HK-2 (cell line): ENCODE results near the gene UNKL.
"Not testable (repeated sequence)": the region's sequence is repeated elsewhere in the genome, so short reads cannot be mapped to it uniquely, and the experiment has no call there.

Experiments
- DNase-seq: peaks from one replicate; pipeline ENCODE4 v3.0.0-alpha.2; 2018; ENCODE audit not compliant: unreplicated experiment

UNKL gene

DNA sequence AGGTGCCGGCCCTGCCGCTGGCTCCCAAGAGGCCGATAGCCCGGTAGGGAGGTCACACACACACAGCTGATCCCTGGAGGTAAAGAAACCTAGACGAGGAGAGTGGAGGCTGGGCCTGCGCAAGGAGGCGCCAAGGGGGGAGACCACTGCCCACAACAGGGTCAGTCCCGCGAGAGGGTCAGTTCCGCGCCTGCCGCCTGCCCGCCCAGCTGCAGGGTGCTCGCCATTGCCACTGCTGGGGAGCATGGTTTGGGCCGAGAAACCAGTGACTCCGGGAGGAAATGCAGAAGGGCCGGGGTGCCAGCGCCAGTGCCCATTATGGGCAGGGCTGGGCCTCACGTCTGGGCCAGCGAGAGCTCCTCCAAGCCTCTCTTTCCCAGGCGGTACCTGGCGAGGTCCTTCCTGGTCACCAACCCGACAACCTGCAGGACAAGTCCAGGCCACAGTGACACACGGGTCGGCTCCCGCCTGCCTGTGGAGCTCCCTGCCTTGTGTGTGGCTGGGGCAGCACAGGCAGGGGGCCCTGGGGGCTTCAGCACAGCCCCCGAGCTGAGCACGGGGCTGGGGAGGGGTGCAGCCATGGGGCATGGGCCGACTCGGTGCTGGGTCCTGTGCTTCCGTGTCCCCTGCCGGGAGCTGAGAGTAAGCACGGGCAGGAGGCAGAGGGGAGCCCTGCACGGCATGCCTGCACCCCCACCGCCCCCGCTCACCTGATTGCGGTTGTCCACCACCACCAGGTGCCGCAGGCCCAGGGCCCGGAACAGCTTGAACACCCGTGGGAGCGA is 32.0 kb upstream of the UNKL start:
- DNase-seq: no peak

DNA sequence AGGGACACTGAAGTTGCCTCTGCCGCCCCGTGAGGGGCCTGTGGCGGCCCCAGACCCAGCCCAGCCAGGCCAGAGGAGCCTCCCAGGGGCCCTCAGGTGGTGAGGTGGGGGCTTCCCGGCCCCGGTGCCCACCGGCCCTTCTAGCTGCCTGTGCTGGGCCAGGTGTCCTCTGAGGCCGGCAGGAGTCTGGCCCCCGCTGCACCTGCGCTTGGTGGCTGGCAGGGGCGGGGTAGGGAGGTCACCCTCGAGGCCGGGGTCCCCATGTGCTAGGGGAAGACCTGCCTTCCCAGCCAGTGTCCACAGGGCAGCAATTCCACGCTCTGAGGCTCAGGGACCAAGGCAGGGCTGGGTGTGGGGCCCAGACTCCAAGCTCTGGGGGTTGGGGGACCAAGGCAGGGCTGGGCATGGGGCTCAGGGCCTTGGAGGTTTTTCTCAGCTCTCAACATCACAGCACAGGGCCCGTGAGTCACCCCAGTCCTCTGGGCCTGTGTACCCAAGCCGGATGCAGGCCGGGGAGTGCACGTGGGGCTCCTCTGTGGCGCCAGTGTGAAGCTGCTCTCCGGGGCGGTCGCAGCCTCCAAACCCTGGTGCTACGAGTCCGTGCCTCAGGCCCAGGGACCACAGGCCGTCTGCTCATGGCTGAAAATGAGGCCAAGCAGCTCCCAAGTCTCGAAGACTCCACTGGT is 31.2 kb upstream of the UNKL start:
- DNase-seq: no peak

DNA sequence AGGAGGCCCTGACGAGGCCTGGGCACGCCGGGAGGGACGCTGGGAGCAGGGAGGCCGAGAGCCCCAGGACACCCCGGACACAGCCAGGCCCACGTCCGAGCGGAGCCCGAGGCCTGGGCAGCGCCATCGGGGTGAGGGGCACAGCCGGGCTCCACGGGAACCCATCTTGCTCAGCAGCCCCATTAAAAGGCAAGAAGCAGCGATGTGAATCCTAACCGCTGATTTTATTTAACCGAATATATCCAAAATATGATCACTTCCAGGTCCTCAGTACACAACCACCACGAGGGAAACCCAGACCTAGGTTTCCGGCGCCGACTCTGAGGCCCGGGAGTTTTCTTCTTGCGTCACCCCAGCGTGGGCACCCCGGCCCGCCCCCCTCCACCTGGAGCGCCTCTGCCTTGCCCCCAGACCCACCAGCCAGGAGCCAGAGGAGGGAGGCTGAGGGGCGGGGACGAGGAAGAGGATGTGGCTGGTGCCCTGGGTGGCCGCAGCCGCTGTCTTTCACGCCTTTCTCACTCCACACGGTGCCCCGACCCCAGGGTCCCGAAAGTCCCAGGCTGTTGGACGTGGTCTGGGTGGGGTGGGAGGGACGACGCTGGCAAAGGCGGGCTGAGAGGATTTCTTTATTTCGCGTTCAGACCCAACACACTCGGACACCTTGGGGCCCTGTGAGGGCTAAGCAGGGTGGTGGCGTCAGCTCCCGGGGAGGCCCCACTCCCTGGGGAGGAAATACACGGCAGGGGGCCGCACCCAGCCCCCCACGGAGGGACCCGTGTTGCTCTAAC is 30.4 kb upstream of the UNKL start:
- DNase-seq: no peak

DNA sequence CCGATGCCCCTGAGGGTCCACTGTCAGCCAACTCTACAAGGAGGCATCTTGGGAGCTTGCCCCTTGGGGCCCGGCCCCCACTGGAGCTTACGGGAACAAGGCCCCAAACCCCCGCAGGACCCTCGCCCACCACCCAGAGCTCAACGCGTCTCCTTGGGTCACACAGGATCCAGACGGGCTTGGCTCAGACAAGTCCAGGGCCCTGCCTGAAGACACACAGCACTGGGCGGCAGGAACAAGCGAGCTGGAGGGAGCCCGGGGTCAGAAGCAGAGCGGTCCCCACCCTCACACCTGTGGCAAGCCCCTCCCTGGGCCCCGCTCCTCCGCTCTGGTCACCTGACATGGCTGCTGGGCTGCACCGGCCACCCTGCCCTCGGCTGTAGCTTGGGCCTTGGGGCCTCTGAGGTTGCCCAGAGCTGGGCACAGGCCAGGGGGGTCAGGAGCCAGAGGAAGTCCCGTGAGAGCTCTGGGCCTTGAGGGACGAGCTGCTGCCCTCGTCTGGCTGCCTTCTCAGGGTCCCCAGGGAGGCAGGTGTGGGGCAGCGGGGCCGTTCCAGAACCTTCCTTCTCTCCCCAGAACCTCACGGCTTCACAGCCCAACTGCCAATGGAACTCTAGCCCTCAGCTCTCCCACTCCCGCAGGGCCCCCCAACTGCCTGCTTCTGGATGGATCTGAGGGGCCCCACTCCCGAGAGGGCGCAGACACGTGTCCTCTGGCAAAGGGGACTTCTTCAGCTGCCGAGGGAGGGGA is 29.7 kb upstream of the UNKL start, which contains the start of gene CCDC154:
CCDC154 (minus strand) TSS at position 577 of the 750 bp plus-strand sequence; CDS start at position 343, 234 bp downstream.
- no peak for DNase-seq

DNA sequence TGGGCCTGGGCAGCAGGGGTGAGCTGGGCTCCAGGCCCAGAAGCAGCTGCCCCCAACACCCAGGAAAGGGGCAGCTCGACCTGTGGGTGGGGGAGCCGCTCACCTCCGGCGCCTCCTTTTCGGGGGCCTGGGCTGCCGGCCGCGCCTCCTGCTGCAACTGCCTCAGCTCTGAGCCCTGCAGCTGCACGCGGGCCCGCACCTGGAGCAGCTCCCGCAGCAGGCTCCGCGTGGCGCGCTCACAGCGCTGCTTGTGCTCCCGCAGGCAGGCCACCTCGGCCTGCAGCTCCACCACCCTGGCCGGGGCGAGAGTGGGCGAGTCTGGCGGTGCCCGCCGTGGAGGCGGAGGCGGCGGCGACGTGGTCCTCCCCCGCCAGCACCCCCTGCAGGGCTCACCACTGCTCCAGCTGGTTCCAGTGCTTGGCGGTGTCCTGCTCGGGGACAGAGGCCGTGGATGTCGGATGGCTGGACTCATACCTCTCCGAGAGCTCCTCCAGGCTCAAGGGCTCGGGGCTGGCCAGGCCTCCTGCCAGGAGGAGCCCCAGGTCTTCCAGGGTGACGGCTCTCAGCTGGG is 29.0 kb upstream of the UNKL start:
- DNase-seq: no peak

DNA sequence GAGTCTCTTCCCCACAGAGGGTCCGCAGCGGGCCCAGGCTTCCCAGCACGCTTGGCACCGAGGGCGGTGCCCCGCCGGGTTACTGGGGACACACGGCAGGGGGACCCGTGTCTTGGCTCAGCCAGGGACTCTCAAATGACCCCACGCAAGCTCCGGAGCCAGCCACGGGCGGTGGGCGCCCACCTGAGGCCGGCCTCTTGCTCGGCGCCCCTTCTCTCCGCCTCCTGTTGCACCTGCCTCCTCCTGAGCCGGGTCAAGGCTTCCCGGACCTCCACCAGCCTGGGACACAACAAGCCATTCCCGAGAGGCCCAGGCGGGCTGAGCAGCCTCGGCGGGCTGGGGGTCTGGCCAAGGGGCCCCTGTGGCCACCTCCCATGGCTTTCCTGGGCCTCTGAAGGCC is 28.2 kb upstream of the UNKL start:
- DNase-seq: no peak

DNA sequence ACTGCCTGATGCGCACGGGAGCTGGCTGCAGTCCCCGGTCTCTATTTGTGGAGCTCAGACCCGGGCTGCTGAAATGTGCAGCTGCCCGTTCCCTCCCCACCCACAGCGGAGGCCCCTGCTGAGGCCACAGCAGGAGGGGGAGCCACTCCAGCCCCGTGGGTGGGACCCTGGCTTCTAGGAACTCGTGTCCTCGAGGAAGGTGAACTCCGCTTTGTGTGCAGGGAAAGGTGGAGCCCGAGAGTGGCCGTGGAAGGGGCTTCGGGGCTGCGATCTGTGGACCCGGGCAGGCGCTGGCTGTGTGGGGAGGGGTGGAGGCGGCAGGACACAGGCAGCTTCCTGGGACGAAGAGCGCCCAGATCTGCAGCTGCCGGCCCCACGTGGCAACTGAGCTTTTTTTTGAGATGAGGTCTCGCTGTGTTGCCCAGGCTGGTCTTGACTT is 26.9 kb upstream of the UNKL start:
- no peak for DNase-seq

DNA sequence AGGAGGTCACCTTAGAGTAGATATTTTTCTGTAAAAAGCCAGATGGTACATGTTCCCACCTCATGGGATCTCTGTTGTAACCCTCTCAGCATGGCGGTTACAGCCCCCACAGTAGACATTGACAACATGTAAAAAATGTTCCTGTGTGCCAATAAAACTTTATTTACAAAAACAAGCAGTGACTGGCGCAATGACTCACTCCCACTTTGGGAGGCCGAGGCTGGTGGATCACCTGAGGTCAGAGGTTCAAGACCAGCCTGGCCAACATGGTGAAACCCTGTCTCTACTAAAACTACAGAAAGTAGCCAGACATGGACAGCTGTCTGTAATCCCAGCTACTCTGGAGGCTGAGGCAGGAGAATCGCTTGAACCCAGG is 25.2 kb upstream of the UNKL start:
- DNase-seq: not testable (repeated sequence)

DNA sequence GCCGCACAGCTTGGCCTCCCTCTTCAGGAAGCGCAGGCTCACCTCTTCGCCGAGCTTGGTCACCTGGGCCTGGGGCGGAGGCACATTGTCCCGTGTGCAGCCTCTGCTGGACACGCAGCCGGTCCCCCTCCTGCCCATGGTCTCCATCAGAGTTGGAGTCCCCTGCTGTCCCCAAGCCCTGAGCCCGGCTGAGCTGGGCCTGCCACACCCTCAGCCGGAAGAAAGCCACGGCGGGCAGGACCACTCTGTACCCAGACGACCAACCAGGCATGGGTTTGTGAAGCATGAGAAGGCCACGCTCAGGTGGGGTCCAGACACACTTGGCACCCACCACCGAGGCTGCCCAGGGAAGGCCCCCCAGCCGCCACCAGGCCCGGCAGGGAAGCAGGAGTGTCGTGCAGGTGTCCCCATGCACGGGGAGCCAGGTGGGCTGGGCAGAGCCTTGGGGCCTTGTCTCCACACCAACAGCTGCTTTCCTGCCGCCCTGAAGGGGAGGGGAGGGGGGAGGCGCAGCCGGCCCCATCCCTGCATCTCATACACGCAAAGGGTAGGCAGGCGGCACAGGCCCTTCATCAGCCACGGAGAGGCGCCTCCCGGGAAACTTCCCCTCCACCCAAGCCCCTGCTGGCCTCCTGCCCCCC is 24.7 kb upstream of the UNKL start:
- no peak for DNase-seq

DNA sequence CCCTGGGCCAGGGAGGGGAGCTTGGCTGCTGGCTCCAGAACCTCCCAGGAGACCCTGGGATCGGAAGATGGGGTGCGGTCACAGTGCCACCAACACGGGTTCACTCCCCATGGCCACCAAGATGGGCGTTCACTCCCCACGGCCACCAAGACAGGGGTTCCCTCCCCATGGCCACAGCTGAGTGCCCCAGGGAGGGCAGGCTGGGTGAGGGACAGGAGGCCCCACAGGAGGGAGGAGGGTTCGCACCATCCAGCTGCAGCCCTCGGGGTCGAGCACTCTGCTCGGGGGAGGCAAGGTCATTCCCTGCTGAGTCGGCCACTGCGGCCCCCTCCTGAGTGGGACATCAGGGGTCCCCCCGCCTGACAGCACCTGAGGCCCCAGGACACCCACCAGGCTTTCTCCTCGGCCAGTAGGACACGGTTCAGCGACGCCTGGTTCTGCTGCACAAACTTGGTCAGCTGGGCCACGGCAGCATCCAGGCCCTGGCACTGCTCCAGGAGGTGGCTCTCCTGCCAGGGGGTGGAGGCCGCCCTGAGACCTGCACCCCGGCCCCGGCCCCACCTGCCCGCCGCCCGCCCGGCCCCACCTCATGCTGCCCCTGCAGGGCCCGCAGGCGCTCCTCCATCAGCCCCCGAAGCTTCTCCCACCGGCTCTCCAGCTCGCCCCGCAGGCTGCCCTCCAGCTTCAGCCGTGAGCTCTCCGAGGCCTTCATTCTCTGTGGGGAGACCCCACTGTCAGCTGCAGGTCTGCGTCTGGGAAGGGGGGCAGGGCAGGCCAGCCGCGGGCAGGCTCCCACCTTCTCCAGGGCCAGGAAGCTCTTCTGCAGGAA is 23.9 kb upstream of the UNKL start:
- DNase-seq: no peak

DNA sequence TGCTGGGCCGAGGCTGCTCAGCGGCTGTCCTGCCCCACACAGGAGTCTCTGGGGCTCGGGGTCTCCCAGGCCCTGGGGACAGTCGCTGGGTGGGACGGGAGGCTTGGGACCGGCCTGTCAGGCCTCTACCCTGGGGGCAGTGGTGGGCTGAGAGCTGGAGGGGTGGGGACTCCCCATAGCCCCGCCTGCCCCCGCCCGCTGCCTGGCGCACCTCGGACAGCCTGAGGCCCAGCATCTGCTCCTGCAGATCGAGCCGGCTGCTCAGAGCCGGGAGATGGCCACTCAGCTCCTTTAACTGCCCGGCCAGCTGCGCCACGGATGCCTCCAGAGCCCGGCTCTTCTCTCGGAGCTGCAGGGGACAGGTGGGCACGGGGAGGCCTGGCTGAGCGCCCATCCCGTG is 23.1 kb upstream of the UNKL start:
- DNase-seq: no peak

DNA sequence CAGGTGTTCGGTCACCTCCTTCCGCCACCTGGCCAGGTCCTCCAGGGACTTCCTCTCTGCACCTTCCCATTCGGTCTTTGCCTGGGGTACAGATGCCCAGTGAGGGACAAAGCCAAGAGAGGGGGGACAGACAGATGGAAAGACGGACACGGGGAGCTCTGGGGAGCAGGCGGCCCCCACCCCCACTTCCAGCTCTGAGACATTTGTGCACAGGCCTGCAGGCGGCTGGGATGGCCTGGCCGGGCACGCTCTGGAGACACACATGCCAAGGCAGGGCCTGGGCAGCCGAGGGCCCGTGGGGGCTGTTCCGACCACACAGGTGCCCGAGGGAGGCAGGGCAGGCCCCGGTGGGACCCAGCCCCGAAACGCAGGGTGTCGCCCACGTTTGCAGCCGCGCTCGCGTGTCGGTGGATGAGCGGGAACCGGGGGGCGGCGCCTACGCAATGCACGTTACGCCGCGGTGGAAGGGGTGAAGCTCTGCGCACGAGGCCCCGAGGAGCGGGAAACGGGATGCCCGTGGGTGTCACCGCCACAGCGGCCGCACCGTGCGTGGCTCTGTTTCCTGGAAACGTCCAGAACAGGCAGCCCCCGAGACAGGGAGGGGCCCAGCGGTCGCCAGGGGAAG is 22.3 kb upstream of the UNKL start:
- DNase-seq: no peak

DNA sequence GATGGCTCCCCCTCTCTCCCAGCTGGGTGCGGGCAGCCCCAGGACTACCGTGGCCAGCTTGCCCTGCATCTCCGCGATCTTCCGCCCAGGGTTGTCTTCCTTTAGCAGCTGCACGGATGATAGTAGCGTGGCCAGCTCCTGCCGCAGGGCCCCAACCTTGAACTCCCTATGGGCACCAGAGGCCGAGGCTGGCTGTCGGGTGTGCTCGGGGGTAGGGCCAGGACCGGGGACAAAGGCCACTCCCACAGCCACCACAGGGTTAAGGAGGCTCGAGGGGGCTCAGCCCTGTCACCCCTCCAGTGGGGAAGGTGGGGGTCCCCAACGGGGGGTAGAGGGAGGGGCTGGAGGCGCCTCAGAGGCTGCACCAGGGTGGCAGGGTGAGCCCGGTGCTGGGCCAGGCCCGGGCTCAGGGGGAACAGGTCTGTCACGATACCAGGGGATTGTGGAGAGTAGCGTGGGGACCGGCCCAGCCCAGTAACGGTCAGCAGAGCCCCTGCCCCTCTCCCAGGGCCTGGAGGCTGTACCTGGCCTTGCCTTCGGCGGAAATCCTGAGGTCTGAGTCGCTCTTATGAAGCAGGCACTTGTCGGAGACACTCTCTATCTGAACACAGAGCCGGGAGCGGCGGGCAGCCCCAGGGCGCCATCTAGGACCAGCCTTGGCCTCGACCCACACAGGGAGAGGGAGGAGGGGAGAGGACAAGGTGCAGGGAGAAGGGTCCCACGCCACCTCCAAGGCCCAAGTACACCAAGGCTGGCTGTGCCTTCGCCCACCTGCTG is 21.6 kb upstream of the UNKL start:
- no peak for DNase-seq

DNA sequence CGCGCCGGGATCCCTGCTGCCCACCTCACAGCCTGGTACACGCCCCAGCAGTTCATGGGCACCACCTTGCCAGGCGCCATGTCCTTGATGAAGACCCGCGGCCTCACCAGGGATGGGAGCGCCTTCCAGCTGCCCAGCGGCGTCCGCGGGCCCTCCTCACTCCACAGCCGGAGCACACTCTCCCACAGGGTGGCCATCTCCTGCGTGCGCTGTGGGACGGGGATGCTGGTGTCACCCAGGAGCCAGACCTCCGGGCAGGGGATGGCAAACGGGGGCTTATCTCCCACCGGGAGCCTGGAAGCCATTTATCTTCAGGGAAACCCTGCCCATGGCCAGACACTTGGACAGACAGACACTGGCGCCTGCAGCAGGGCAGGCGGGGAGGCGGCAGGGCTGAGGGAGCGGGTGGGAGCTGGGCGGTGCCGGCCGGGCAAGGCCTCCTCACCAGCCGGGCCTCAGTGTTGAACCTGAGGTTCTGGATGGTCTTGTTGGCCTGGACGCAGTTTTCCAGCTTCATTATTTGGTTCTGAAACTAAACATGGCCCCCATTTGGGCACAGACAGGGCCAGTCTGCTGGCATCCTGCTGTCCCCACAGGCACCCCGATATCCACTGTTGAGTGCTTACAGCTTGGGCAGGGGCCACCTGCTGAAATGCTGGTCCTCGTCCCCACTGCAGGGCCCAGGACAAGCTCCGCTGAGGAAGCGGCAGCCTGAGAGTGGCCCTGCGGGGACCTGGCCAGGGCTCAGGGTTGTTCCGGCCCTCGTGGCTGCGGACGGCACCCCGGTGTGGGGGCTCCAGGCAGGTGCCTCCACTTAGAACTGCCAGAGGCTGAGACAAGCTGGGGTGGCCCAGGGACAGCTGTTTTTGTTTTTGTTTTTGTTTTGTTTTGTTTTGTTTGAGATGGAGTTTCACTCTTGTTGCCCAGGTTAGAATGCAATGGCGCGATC is 20.4 kb upstream of the UNKL start:
- no peak for DNase-seq

DNA sequence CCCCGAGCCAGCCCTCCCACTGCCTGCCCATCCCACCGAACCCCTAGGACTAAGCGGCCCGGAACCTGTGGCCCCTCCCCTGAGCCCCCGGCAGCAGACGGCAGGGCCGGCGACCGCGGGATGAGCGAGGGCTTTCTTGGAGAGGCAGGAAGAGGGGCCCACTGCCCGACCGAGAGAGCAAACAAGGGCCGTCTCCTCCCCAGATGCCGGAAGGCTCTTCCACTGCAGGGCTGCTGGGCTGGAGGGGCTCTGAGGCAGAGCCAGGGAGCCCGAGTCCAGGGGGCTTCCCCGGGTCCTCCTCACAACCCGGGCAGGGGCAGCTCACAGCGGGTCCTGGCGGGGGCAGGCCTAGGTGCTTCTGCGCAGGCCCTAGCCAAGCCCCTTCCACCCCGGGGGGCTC is 19.3 kb upstream of the UNKL start:
- DNase-seq: no peak

DNA sequence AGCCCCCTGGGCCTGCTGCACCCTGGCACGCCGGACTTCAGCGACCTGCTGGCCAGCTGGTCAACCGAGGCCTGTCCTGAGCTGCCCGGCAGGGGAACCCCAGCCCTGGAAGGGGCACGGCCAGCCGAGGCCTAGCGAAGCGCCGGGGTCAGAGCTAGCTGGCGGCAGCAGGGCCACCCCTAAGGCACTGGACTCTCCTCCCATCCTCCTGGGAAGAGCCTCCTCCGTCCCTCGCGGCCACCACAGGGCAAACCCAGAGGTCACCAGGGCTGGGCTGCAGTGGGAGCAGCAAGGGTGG is 18.7 kb upstream of the UNKL start:
- no peak for DNase-seq

DNA sequence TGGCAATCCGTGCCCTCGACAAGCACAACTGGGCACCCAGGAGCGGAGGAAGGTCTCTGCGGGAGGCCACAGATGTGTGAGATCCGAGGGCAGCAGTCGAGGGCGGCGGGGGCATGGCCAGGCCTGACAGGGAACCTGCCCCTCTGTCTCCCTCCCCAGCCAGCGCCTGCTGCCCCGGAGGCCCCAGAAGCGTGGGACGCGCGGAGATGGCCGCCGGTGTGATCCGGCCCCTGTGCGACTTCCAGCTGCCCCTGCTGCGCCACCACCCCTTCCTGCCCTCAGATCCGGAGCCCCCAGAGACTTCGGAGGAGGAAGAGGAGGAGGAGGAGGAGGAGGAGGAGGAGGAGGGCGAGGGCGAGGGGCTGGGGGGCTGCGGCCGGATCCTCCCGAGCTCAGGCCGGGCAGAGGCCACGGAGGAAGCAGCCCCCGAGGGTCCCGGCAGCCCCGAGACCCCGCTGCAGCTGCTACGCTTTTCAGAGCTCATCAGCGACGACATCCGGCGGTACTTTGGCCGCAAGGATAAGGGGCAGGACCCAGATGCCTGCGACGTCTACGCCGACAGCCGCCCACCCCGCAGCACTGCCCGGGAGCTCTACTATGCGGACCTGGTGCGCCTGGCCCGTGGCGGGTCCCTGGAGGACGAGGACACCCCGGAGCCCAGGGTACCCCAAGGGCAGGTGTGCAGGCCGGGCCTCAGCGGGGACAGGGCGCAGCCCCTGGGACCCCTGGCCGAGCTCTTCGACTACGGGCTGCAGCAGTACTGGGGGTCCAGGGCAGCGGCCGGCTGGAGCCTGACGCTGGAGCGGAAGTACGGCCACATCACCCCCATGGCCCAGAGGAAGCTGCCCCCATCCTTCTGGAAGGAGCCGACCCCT is 18.1 kb upstream of the UNKL start:
- no peak for DNase-seq
